CD14-positive monocyte (primary cell): ENCODE data around the gene TAF12. TPM values are rescaled to one million over a fixed set of nuclear protein-coding genes. Genes with fewer than 3 reads are reported as not detected.
"Not testable (repeated sequence)": the region's sequence is repeated elsewhere in the genome, so short reads cannot be mapped to it uniquely, and the experiment has no call there.

ENCODE experiments used
- DNase-seq, 3 donors: peaks; one replicate each; pipeline ENCODE4 v3.0.0-alpha.2; 2011 to 2022
- H2AFZ ChIP-seq: 2 replicates; pipeline ENCODE4 v1.6.0; 2012; ENCODE audit warnings: mild to moderate bottlenecking, low read depth, low read length, inconsistent platforms; ENCODE audit not compliant: insufficient read depth, poor library complexity, severe bottlenecking
- H3K27ac ChIP-seq, 2 donors: 1 replicate in 1 of 2; 2 replicates in 1 of 2; pipeline ENCODE4 v1.5.1; 2012 to 2013; ENCODE audit warnings: low read length in 2 of 2, control low read depth in 1 of 2, inconsistent platforms in 1 of 2, low read depth in 1 of 2, mild to moderate bottlenecking in 1 of 2
- H3K27me3 ChIP-seq, 2 donors: one replicate each; pipeline versions ENCODE4 v1.6.0 to v1.6.1; 2011 to 2013; ENCODE audit warnings: low read length in 2 of 2; ENCODE audit not compliant: control insufficient read depth in 2 of 2, insufficient read depth in 2 of 2
- H3K36me3 ChIP-seq, 2 donors: replicated peaks in 1 of 2; 1 replicate in 1 of 2; 2 replicates in 1 of 2; pipeline versions ENCODE4 v1.5.1 to v1.6.1; 2012 to 2013; ENCODE audit warnings: low read length in 2 of 2, control low read depth in 1 of 2, inconsistent platforms in 1 of 2, mild to moderate bottlenecking in 1 of 2; ENCODE audit not compliant: insufficient read depth in 2 of 2, control insufficient read depth in 1 of 2
- H3K4me1 ChIP-seq, 2 donors: 1 replicate in 1 of 2; 2 replicates in 1 of 2; pipeline versions ENCODE4 v1.5.1 to v1.6.1; 2012 to 2013; ENCODE audit warnings: low read length in 2 of 2, control low read depth in 1 of 2, inconsistent platforms in 1 of 2, mild to moderate bottlenecking in 1 of 2, moderate library complexity in 1 of 2; ENCODE audit not compliant: insufficient read depth in 2 of 2, control insufficient read depth in 1 of 2
- H3K4me2 ChIP-seq: replicated peaks from 2 replicates; pipeline ENCODE3; 2012; ENCODE audit warnings: low read length, moderate library complexity, mild to moderate bottlenecking; ENCODE audit not compliant: poor library complexity, severe bottlenecking; ENCODE audit errors: extremely low read depth
- H3K4me3 ChIP-seq, 3 experiments: fragments of 200-600 bp in 1 of 3; sonication (generic) in 1 of 3; replicated peaks in 1 of 3; 1 replicate in 2 of 3; 2 replicates in 1 of 3; pipeline ENCODE4 v1.5.1; 2011 to 2013; ENCODE audit warnings: low read length in 3 of 3, mild to moderate bottlenecking in 3 of 3, control low read depth in 2 of 3, low read depth in 2 of 3, inconsistent platforms in 1 of 3, moderate library complexity in 1 of 3
- H3K79me2 ChIP-seq: 2 replicates; pipeline ENCODE4 v1.6.0; 2012; ENCODE audit warnings: mild to moderate bottlenecking, control low read depth, inconsistent platforms, low read length, moderate library complexity; ENCODE audit not compliant: insufficient read depth
- H3K9ac ChIP-seq: 2 replicates; pipeline ENCODE4 v1.6.0; 2017; ENCODE audit warnings: low read length, mild to moderate bottlenecking; ENCODE audit not compliant: insufficient read depth, poor library complexity, severe bottlenecking
- H3K9me3 ChIP-seq, 2 donors: replicated peaks in 1 of 2; 1 replicate in 1 of 2; 2 replicates in 1 of 2; pipeline versions ENCODE4 v1.5.1 to v1.6.1; 2012 to 2013; ENCODE audit warnings: low read length in 2 of 2, control low read depth in 1 of 2; ENCODE audit not compliant: control insufficient read depth in 1 of 2, insufficient read depth in 1 of 2
- H4K20me1 ChIP-seq: 2 replicates; pipeline ENCODE4 v1.6.0; 2012; ENCODE audit warnings: mild to moderate bottlenecking, low read length, control low read depth, moderate library complexity; ENCODE audit not compliant: insufficient read depth
- H3K27ac Mint-ChIP-seq, 7 donors: one replicate each; pipeline ENCODE4 v1.8.0; 2020; ENCODE audit warnings: mild to moderate bottlenecking in 7 of 7, mixed read lengths in 7 of 7, moderate library complexity in 6 of 7, inconsistent platforms in 2 of 7
- H3K27me3 Mint-ChIP-seq, 3 donors: one replicate each; pipeline ENCODE4 v1.8.0; 2021 to 2022; ENCODE audit warnings: low read depth in 3 of 3, mild to moderate bottlenecking in 3 of 3, mixed read lengths in 3 of 3, moderate library complexity in 3 of 3, inconsistent platforms in 1 of 3
- H3K36me3 Mint-ChIP-seq, 2 donors: one replicate each; pipeline ENCODE4 v1.8.0; 2020; ENCODE audit warnings: mixed read lengths in 2 of 2, inconsistent platforms in 1 of 2, mild to moderate bottlenecking in 1 of 2
- H3K4me1 Mint-ChIP-seq: one replicate; pipeline ENCODE4 v1.8.0; 2020; ENCODE audit warnings: mild to moderate bottlenecking, mixed read lengths
- H3K4me3 Mint-ChIP-seq, 2 donors: one replicate each; pipeline ENCODE4 v1.8.0; 2020; ENCODE audit warnings: mild to moderate bottlenecking in 2 of 2, mixed read lengths in 2 of 2, moderate library complexity in 1 of 2
- H3K9me3 Mint-ChIP-seq, 7 donors: one replicate each; pipeline ENCODE4 v1.8.0; 2020 to 2022; ENCODE audit warnings: mixed read lengths in 7 of 7, mild to moderate bottlenecking in 6 of 7, moderate library complexity in 6 of 7, inconsistent platforms in 2 of 7
- WGBS: methylation state at CpG from one replicate; pipeline ENCODE4 v1.1.5; 2013; ENCODE audit warnings: missing lambda C conversion rate; ENCODE audit not compliant: insufficient coverage; 5-methylcytosine and 5-hydroxymethylcytosine counted together
- intact Hi-C, 2 donors: fragments of 100-400 bp; cut with micrococcal nuclease; formaldehyde crosslinking; loops; one replicate each; pipeline versions ENCODE4 v1.15.0 to v1.15.1; 2023
- polyA plus RNA-seq, 3 donors: library from polyadenylated mRNA; depleted of rRNA in 1 of 3; unstranded in 2 of 3; stranded (reverse) in 1 of 3; fragments of 300-500 nt in 2 of 3; fragments of >200 nt in 1 of 3; fragmentation: Illumina TruSeq in 2 of 3; gene quantifications; 1 replicate in 2 of 3; 2 replicates in 1 of 3; pipeline ENCODE4 v1.2.3, GENCODE V29; 2012 to 2021
- TF ChIP-seq, protein P1 (sequence below): fragments of 200-600 bp; IDR thresholded peaks from one replicate; pipeline ENCODE4 v1.8.0; 2022; ENCODE audit warnings: antibody characterized with exemption, mild to moderate bottlenecking

Gene TAF12
- polyA plus RNA-seq, 3 donors = 36.7 to 53.7 (median 53.7) TPM

DNA sequence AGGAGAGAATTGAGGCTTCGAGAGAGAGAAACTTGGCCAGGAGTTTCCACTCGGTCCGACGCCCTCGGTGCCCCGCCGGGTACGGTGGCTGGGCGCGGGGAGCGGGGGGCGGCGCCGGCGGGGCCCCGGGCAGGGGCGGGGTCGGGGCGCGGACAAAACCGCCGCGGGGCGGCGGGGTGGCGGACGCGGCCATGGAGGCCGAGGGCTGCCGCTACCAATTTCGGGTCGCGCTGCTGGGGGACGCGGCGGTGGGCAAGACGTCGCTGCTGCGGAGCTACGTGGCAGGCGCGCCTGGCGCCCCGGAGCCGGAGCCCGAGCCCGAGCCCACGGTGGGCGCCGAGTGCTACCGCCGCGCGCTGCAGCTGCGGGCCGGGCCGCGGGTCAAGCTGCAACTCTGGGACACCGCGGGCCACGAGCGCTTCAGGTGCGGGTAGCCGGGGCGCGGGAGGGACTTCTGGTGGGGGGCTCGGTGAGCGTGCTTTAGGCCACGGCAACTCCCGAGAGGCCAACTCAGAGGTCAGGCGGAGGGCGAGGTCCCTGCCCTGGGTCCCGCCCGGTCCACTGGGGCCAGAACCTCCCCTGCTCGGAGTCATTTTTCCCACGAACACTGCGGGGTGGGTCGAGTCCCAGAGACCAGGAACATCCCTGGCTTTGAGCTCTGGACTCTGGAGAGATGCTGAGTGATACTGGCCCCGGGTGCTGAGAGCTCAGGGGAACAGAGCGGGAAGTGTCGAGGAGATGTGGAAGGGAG lies 50.4 kb downstream of the TAF12 start:
- Histone ChIP-seq H3K27ac (no peak overlapping the region), H3K79me2 (no peaks in the 10 kb centered on the region), H3K9ac (peak overlapping the region; percentile 53), H3K4me3 (peak overlapping the region; percentile 36 to 73 (median 49)), H4K20me1 (no peaks in the 10 kb centered on the region), H3K36me3 (no peaks in the 10 kb centered on the region), H3K27me3 (peaks cover 0 to 5% of the 10 kb centered on the region in 2 donors), H2AFZ (peak overlapping the region; percentile 88), H3K4me1 (peaks cover 23 to 30% of the 10 kb centered on the region in 2 donors), H3K4me2 (peak overlapping the region; percentile 78), H3K9me3 (no peaks in the 10 kb centered on the region)
- TF ChIP-seq, protein P1, sequence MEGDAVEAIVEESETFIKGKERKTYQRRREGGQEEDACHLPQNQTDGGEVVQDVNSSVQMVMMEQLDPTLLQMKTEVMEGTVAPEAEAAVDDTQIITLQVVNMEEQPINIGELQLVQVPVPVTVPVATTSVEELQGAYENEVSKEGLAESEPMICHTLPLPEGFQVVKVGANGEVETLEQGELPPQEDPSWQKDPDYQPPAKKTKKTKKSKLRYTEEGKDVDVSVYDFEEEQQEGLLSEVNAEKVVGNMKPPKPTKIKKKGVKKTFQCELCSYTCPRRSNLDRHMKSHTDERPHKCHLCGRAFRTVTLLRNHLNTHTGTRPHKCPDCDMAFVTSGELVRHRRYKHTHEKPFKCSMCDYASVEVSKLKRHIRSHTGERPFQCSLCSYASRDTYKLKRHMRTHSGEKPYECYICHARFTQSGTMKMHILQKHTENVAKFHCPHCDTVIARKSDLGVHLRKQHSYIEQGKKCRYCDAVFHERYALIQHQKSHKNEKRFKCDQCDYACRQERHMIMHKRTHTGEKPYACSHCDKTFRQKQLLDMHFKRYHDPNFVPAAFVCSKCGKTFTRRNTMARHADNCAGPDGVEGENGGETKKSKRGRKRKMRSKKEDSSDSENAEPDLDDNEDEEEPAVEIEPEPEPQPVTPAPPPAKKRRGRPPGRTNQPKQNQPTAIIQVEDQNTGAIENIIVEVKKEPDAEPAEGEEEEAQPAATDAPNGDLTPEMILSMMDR = no peak
- Mint-ChIP-seq H3K36me3 (peaks cover 3 to 5% of the 10 kb centered on the region in 2 donors), H3K27ac (peak overlapping the region in 2 of 7 donors; percentile 35 to 45), H3K4me1 (peaks cover 26% of the 10 kb centered on the region), H3K27me3 (peaks cover 4 to 9% (median 8%) of the 10 kb centered on the region in 3 donors), H3K4me3 (peak overlapping the region; percentile 86 to 90), H3K9me3 (no peaks in the 10 kb centered on the region)
- WGBS = 5% methylated on average over 80 of the region's 81 CpGs
- DNase-seq = no peak
- intact Hi-C loops = no loop called here

DNA sequence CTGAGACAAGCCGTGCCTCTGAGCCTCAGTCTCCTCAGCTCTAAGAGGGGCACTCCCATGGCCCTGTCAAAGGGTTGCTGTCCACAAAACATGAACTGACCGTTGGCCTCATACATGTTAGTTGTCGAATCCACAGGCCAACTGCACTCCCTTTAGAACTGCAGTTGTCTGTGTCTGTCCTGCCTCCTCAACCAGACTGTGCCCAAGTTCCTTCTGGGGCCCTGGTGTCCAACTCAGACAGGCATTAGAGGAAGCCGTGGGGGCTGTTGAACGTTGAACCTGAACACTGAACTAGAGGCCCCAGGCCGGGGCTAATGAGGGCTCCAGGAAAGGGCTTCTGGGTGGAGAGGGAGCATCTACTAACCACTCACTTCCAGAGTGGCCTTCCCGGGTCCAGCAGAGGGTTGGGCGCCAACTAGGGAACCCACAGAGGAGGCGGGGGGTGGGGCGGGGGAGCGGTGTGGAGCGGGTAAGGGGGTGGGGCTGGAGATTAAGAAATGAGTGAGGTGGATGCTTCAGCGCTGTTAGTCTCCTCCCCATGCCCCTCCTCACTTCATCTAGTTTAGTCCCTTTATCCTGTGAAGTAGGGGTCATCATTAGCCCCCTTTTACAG lies 51.1 kb downstream of the TAF12 start, which contains the start of gene RAB42:
RAB42 (plus strand) TSS at position 558 of the 613 bp plus-strand sequence. CDS start 247 bp downstream, outside the sequence.
- Histone ChIP-seq H3K27ac (no peak within 1 kb of the TSS), H3K27me3 (peaks cover 0 to 5% of the 10 kb centered on the region in 2 donors), H3K4me3 (peak within 1 kb of the TSS; percentile 36 to 73 (median 49)), H3K4me2 (peak within 1 kb of the TSS; percentile 78), H3K79me2 (no peaks in the 10 kb centered on the region), H2AFZ (peak within 1 kb of the TSS; percentile 88), H3K9ac (peak within 1 kb of the TSS; percentile 53), H4K20me1 (no peaks in the 10 kb centered on the region), H3K36me3 (no peaks in the 10 kb centered on the region), H3K4me1 (peaks cover 23 to 30% of the 10 kb centered on the region in 2 donors), H3K9me3 (no peaks in the 10 kb centered on the region)
- Mint-ChIP-seq H3K27me3 (peaks cover 4 to 9% (median 8%) of the 10 kb centered on the region in 3 donors), H3K4me1 (peaks cover 28% of the 10 kb centered on the region), H3K4me3 (peak within 1 kb of the TSS; percentile 86 to 90), H3K36me3 (peaks cover 3 to 5% of the 10 kb centered on the region in 2 donors), H3K9me3 (no peaks in the 10 kb centered on the region), H3K27ac (peak within 1 kb of the TSS in 2 of 7 donors; percentile 45 to 61)
- TF ChIP-seq, protein P1 = no peak
- WGBS = 79% methylated on average over 3 of the region's 13 CpGs
- intact Hi-C loops = no loop called here
- peak; percentile 16 to 23 (median 21) for DNase-seq

DNA sequence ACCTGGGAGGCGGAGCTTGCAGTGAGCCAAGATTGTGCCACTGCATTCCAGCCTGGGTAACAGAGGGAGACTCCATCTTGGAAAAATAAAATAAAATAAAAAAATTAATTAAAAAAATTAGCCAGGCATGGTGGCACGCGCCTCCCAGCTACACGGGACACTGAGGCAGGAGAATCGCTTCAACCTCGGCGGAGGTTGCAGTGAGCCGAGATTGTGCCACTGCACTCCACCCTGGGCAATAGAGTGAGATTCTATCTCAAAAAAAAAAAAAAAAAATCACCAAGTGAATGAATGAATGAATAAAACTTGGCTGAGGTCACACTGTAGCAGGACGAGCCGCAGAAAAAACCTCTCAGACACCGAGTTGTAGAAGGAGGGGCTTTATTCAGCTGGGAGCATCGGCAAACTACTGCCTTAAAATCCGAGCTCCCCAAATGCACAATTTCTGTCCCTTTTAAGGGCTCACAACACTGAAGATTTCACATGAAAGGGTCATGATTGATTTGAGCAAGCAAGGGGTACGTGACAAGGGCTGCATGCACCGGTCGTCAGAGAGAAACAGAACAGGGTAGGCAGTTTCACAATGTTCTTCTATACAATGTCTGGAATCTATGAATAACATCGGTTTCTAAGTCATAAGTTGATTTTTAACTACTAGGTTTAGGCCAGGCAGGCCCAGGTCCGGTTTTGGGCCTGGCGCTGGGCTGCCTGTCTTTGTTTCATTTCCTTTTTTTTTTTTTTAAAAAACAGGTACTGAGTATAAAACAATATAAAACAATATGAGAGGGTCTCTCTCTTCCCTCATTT lies 56.1 kb downstream of the TAF12 start:
- H3K9me3 Mint-ChIP-seq, H3K4me2 ChIP-seq, H3K9ac ChIP-seq, DNase-seq, H3K27me3 Mint-ChIP-seq, H4K20me1 ChIP-seq, H3K27ac ChIP-seq, H3K4me3 Mint-ChIP-seq, H2AFZ ChIP-seq, H3K9me3 ChIP-seq, H3K79me2 ChIP-seq, H3K27me3 ChIP-seq, H3K4me3 ChIP-seq, H3K36me3 ChIP-seq, H3K36me3 Mint-ChIP-seq, intact Hi-C loops: not testable (repeated sequence)
- 75% methylated on average over 4 of the region's 19 CpGs for WGBS
- Mint-ChIP-seq H3K27ac (peak overlapping the region in 1 of 7 donors; percentile 46), H3K4me1 (peaks cover 25% of the 10 kb centered on the region)
- peaks cover 22 to 32% of the 10 kb centered on the region in 2 donors for H3K4me1 ChIP-seq
